ENCODE data around the gene ZNF576. TPM values are rescaled to one million over a fixed set of nuclear protein-coding genes. Genes with fewer than 3 reads are reported as not detected.

Gene ZNF576
- total and polyA plus RNA-seq, 2 experiments from 2014 or later = 12.5 to 14.6 TPM

DNA sequence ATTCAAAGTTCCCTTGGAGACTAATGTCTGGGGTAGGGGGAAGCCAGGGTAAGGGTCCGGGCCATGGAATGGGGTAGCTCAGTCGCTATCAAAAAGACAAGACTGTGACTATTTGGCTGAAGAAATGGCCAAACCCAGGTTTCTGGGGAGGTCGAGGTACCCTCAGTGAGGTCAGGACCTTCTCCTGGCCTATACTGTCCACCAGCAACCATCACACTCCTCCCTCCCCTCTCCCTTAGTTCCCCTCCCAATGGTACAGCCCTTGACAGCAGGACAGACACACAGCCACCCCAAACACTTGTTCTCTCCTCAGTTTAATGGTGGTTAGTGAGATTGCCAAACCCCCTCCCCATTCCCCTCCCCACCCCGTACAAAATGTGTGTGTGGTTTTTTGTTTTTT lies 25.7 kb downstream of the ZNF576 start:
- TF ChIP-seq, protein P1, sequence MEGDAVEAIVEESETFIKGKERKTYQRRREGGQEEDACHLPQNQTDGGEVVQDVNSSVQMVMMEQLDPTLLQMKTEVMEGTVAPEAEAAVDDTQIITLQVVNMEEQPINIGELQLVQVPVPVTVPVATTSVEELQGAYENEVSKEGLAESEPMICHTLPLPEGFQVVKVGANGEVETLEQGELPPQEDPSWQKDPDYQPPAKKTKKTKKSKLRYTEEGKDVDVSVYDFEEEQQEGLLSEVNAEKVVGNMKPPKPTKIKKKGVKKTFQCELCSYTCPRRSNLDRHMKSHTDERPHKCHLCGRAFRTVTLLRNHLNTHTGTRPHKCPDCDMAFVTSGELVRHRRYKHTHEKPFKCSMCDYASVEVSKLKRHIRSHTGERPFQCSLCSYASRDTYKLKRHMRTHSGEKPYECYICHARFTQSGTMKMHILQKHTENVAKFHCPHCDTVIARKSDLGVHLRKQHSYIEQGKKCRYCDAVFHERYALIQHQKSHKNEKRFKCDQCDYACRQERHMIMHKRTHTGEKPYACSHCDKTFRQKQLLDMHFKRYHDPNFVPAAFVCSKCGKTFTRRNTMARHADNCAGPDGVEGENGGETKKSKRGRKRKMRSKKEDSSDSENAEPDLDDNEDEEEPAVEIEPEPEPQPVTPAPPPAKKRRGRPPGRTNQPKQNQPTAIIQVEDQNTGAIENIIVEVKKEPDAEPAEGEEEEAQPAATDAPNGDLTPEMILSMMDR (IDR thresholded peaks at IDR 0.05; ENCODE audit: low read depth, low read length) = no peak
- Histone ChIP-seq H3K4me1 (ENCODE audit: low read depth) (peaks cover 4% of the 10 kb centered on the region), H3K27me3 (no peaks in the 10 kb centered on the region), H3K9me3 (ENCODE audit: low read depth) (no peaks in the 10 kb centered on the region), H3K27ac (no peak overlapping the region), H3K36me3 (peaks cover 3% of the 10 kb centered on the region), H3K4me3 (no peak overlapping the region)
- no peak for DNase-seq (ENCODE audit: low read depth in 1 of 2, low spot score in 1 of 2)

DNA sequence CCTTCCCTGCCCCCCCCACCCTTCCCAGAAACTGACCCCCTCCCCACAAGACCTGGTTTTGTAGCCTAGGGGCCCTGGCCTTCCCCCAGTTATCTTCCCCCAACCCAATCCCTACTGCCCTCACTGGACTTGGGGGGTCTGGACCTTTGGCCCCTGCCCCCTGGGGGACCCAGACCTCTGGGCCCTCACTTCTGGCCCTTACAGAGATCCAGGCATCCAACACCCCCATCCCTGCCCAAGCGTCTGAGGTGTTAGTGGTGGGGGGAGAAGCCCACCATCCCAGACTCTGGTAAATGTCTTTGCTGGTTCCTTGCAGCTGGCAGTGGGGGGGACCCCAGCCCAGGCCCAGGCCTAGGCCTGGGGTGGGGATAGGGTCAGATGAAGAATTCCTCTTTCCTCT lies 26.6 kb downstream of the ZNF576 start:
- Histone ChIP-seq H3K4me1 (ENCODE audit: low read depth) (peaks cover 4% of the 10 kb centered on the region), H3K27me3 (no peaks in the 10 kb centered on the region), H3K4me3 (no peak overlapping the region), H3K27ac (no peak overlapping the region), H3K36me3 (peaks cover 3% of the 10 kb centered on the region), H3K9me3 (ENCODE audit: low read depth) (no peaks in the 10 kb centered on the region)
- DNase-seq (ENCODE audit: low read depth in 1 of 2, low spot score in 1 of 2) = no peak
- TF ChIP-seq, protein P1 (IDR thresholded peaks at IDR 0.05; ENCODE audit: low read depth, low read length) = no peak

DNA sequence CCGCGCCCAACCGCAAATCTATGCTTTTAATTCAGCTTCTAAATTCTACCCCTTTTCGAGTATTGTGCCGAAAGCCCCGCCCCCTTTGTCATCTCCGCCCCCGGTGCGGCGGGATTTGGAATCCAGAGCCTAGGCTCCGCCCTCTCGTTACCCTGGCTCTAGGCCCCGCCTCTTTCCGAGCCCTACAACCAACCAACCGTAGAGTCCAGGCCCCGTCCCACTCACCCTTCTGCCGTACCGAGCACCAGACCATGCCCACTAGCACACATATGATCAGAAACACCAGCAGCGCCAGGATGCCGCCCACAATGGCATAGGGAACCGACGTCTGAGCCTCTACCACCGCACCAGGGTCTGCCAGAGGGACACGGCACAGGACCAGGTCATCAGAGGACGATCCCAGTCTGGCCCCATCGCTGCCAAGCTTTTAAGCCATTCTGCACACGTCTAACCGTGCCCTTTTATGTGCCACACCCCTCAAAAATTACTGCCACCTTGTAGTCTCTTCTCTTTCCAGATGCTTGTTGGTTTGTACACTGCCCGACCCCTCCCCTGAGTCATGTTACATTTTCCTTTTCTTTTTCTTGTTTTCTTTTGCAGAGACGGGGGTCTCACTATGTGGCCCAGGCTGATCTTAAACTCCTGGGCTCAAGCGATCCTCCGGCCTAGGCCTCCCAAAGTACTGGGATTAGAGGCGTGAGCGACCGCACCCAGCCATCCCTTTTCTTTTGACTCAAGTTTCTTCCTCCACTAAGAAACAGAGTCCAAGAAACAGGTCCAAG lies 27.7 kb downstream of the ZNF576 start:
- TF ChIP-seq, protein P1 (IDR thresholded peaks at IDR 0.05; ENCODE audit: low read depth, low read length) = no peak
- Histone ChIP-seq H3K27ac (no peak overlapping the region), H3K27me3 (no peaks in the 10 kb centered on the region), H3K9me3 (ENCODE audit: low read depth) (no peaks in the 10 kb centered on the region), H3K4me1 (ENCODE audit: low read depth) (peaks cover 4% of the 10 kb centered on the region), H3K4me3 (no peak overlapping the region), H3K36me3 (peaks cover 3% of the 10 kb centered on the region)
- no peak for DNase-seq (ENCODE audit: low read depth in 1 of 2, low spot score in 1 of 2)

- DNase-seq (ENCODE audit: low read depth in 1 of 2, low spot score in 1 of 2) = peak; percentile 57 to 62
- TF ChIP-seq, protein P1 (IDR thresholded peaks at IDR 0.05; ENCODE audit: low read depth, low read length) = peak; percentile 25
- no peak overlapping the region for H3K4me3 ChIP-seq
These were observed 28.5 kb downstream of the ZNF576 start for GRCh38 chr19:43624933-43625332.

DNA sequence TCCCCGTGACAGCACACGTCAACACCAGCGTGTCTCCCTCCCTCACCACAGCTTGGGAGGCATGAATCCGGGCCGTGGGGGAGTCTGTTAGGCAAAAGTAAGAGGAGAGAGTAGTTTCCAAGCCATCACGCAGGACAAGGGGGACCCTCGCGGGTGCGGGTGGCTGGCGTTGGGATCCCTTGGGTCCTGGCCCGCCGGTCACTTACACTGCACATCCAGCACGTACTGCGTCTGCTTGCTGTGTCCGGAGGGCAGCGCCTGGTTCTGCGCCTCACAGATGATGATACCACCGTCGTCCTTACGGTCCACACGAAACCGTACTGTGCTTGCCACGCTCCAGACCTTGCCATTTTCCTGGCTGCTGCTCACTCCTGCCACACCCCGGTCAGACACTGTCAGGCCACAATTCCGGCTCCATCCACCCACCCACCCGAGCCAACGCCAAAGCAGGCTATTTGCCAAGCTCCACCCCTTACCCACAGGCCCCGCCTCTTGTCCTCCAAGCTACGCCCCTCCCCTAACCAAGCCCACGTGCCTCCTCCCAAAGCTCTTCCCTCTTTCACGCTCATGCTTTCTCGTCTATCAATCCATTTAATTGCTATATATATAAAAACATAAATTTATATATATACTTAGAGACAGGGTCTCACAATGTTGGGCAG lies 29.7 kb downstream of the ZNF576 start:
- Histone ChIP-seq H3K36me3 (peaks cover 3% of the 10 kb centered on the region), H3K9me3 (ENCODE audit: low read depth) (no peaks in the 10 kb centered on the region), H3K27me3 (no peaks in the 10 kb centered on the region), H3K4me1 (ENCODE audit: low read depth) (no peaks in the 10 kb centered on the region), H3K27ac (no peak overlapping the region), H3K4me3 (no peak overlapping the region)
- peak; percentile 13 to 43 for DNase-seq (ENCODE audit: low read depth in 1 of 2, low spot score in 1 of 2)
- TF ChIP-seq, protein P1 (IDR thresholded peaks at IDR 0.05; ENCODE audit: low read depth, low read length) = peak; percentile 6

More at GRCh38 chr19:43624933-43625332, 28.5 kb downstream of the ZNF576 start:
- peaks cover 3% of the 10 kb centered on the region for H3K36me3 ChIP-seq
- H3K27ac ChIP-seq = no peak overlapping the region
- peaks cover 4% of the 10 kb centered on the region for H3K4me1 ChIP-seq (ENCODE audit: low read depth)
- H3K27me3 ChIP-seq = no peaks in the 10 kb centered on the region
- H3K9me3 ChIP-seq (ENCODE audit: low read depth) = no peaks in the 10 kb centered on the region
